NCI-H526 treated with DMSO at 0.1 percent for 48 hours (cell line): ENCODE data around the gene DDX54.

Source experiments
- DNase-seq: peaks from one replicate; lab custom pipeline; 2025; lab: John Stamatoyannopoulos, UW

DDX54 gene

DNA sequence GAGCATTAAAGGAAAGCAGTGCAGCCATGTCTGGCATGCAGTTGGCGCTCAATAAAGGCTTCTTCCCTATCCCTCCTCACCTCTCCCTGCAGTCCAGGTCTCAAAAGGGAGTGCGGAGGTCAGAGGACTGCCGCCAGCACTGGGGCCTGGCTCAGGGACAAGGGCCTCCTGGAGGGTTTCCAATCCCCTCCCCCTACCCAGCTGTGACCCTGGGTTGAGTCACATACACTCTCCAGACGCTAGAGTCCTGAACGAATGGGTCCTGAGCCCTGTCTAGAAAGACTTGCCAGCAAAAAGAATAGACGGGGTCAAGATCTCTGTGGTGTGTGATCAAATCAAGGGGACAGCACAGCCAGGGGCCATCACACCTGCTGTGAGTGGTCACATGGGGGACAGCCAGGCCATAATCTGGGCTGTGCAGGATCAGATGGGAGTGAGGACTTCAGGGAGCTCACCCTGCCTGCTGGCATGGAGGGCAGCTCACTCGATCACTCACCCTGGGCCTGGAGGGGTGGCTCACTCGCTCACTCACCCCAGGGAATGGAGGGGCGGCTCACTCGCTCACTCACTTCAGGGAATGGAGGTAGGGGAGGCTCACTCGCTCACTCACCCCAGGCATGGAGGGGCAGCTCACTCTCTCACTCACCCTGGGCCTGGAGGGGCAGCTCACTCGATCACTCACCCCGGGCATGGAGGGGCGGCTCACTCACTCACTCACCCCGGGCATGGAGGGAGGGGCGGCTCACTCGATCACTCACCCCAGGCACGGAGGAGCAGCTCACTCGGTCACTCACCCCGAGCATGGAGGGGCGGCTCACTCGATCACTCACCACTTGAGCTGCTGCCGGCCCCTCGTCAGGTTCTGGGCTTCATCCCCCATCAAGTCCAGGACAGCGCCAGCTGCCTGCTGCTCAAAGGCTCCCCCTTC is 22.9 kb downstream of the DDX54 start:
- DNase-seq = no peak

DNA sequence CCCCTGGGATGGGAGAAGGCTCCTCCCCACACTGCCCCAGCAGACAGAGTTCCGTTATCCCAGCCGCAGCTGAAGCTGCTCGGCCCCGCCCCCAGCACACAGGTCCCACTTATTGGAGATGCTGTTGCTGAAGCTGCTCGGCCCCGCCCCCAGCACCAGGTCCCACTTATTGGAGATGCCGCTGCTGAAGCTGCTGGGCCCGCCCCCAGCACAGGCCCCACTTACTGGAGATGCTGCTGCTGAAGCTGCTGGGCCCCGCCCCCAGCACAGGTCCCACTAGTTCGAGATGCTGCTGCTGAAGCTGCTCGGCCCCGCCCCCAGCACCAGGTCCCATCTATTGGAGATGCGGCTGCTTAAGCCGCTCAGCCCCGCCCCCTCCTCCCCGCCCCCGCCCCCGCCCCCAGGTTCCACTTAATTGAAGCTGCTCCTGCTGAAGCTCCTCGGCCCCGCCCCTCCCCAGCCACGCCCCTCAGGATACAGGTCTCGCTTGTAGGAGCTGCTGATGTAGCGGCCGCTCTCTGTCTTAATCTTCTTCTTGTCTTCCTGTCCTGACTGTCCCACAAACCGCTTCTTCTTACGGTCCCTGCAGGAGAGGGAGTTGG is 23.8 kb downstream of the DDX54 start:
- peak; percentile 85 for DNase-seq

GRCh38 chr12:113159937-113160336 is 25.3 kb downstream of the DDX54 start:
- no peak for DNase-seq

- DNase-seq = no peak
Observed at GRCh38 chr12:113158439-113159203, 26.7 kb downstream of the DDX54 start.

DNA sequence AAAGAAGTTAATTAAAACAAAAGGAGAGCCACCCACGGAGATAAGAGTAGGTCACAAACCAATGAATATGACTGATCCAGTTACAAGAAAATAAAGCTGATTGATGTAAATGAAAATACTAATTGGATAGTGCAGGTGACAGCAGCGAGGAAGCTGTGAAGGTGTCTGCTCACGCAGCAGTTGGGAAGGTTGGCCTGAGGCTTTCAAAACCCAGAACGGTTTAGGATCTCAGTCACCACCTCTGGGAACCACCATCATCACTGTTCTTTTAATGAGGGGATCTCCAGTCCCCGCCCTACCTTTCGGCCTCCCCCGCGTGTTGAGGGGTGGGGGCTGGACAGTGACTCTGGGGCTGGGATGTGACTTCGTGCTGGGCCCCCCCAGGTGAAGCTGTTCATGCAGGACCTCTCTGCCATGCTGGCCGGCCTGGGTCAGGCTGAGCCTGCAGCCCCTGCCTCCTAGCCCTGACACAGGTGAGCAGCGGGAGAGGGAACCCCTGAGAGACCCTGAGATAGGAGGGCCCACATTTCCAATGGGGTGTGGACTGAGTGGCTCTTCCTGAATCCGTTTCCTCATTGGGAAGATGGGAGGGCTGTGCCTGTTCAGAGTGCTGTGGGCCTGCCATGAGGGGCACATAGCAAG is 27.9 kb downstream of the DDX54 start:
- no peak for DNase-seq

GRCh38 chr12:113155646-113156045 is 29.6 kb downstream of the DDX54 start:
- no peak for DNase-seq

GRCh38 chr12:113155060-113155459 is 30.2 kb downstream of the DDX54 start:
- DNase-seq = no peak

GRCh38 chr12:113154351-113154973 is 30.8 kb downstream of the DDX54 start:
- peak; percentile 28 for DNase-seq

DNA sequence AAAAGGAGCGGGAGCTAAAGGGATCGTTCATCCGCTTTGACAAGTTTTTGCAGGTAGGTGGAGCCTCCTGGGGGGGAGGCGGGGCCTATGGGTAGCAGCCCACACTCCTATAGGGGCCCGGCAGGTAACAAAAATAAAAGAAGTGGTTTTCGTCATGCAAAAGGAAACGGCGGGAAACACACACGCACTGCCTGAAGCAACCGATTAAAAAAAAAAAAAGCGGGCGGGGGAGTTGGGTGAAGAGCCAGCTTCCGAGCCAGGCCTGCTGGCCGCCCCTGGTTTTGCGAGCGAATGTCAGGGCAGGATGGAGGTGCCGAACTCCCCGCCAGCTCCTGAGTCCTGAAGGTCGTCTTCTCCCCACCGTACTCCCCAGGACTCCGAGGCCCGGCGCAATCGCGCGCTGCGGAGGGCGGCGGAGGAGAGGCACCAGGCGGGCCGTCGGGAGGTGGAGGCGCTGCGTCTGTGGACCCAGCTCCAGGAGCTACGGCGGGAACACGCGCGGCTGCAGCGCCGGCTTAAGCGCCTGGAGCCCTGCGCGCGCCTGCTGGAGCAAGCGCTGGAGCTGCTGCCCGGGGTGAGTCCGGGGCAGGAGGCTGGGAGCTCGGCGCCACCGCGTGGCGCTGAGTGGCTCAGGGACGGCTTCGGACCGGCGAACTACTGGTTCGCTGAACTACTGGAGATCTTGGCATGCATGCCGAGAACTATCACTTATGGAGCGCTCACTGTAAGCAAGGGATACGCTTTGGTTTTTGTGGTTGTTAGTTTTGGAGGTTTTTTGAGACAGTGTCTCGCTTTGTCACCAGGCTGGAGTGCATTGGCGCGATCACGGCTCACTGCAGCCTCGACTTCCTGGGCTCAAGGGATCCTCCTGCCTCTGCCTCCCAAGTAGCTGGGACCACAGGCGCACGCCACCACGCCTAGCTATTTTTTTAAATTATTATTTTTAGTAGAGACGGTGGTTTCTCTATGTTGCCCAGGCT is 32.2 kb downstream of the DDX54 start:
- peak; percentile 61 for DNase-seq

DNA sequence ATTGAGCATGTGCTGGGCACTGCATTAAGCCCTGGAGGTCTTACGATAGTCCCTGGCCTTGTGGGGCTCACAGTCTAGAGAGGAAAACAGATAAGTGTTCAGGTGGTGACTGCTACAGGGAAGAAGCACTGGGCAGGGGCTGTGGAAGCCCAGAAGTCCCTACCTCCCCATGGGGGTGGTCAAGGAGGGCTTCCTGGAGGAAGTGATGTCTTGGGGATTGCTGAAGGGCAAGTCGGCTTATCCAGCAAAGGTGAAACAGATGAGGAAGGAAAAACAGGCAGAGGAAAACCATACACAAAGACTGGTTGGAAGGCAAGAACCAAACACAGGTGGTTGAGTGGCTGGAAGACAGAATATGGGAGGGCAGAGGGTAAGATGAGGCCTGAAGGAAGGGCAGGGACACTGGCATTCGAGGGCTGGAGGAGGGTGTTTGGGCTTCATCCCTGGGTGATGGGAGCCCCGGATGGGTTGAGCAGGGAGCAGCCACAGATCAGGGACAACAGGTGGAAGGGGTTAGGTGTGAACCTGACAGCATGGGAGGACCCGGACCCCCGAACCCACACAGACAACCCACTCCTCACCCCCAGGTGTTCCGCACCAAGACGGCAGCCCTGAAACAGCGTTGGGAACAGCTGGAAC is 33.0 kb downstream of the DDX54 start:
- no peak for DNase-seq

GRCh38 chr12:113151655-113152054 is 33.6 kb downstream of the DDX54 start:
- DNase-seq = no peak

DNA sequence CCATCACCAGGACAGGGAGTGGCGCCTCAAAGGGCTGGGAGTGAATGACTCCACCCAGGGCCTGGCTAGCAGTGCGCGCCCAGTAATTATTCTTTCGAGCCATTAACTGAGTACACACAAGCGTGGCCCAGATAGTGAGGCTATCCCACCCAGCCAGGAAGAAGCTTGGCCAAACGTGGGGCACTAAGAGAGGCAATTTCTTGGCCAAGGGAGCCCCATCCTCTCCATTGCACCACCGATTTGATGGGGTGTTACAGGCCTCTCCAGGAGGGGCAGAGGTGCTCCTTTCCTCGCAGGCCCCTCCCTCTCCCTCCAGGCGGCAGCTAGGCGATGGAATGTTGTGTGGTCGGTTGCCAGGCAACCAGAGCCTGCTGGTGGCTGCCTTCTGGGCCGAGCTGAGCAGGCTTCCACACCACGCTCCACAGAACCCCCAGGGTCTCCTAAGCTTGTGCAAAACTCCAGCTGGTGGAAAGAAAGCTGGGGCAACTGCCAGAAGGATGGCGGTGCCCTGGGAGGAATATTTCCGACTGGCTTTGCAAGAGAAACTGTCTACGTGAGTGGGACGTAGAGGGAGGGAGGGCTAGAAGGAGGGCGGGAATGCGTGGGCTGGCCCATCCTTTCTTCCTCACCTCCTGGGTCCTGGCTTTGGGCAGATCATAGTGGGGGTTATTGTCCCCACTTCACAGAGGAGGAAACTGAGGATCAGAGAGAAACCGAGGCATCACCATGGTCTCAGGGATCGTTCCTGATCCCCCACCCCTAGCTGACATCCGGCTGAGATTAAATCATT is 35.7 kb downstream of the DDX54 start, which contains the start of gene CFAP73:
Gene CFAP73, plus strand, starts transcription at position 364 of the 790 bp plus-strand sequence. Its CDS starts 134 bp downstream, at position 498.
- peak; percentile 60 for DNase-seq

DNA sequence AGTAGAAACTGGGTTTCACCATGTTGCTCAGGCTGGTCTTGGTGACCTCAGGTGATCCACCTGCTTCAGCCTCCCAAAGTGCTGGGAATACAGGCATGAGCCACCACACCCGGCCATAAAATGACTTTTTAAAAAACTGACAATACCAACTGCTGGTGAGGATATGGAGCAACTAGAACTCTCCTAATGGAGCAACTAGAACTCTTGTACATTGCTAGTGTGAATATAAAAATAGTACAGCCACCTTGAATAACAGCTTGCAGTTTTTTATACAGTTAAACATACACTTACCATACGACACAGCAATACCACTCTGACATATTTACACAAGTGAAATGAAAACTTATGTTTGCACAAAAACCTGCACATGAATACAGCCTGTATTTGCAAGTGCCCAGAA is 38.3 kb downstream of the DDX54 start:
- no peak for DNase-seq

GRCh38 chr12:113145720-113146551 is 39.3 kb downstream of the DDX54 start:
- DNase-seq = no peak

GRCh38 chr12:113144806-113145205 is 40.5 kb downstream of the DDX54 start:
- no peak for DNase-seq

GRCh38 chr12:113143959-113144358 is 41.3 kb downstream of the DDX54 start:
- no peak for DNase-seq

DNA sequence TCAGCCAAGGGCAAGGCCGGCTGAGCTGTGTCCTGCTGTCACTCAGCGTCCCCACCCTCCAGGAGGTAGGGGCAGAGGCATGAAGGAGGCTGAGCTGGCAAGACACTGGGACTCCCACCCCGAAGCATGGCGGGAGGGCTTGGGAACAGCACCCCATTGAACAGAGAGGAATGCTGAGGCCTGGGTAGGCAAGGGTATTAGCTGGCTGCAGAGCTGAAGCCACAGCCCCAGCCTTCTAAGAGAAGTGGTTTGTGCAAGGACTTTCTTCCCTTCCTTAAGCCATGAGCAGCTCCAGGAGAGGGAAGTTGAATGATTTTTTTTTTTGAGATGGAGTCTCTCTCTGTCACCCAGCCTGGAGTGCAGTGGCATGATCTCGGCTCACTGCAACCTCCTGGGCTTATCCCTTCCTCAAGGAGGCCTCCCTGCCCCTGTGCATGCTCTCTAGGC is 42.4 kb downstream of the DDX54 start:
- no peak for DNase-seq
